ENCODE results near the gene ZNF592.

ZNF592 gene

GRCh38 chr15:84827246-84827645, 78.9 kb downstream of the ZNF592 start:
- no peaks in the 10 kb centered on the region for H3K27me3 ChIP-seq (ENCODE audit: insufficient read depth, poor library complexity, severe bottlenecking)
- no peak for DNase-seq (ENCODE audit: low read depth in 1 of 2, low spot score in 1 of 2)
- TF ChIP-seq CTCF (IDR thresholded peaks at IDR 0.05; ENCODE audit: insufficient read depth, low read length) (no peak), GABPA (IDR thresholded peaks at IDR 0.05; ENCODE audit: low read depth) (no peak), POLR2AphosphoS5 (IDR thresholded peaks at IDR 0.05; ENCODE audit: low read depth) (no peak), REST (IDR thresholded peaks at IDR 0.05; ENCODE audit: insufficient replicate concordance, low read depth) (no peak), SPI1 (IDR thresholded peaks at IDR 0.05; ENCODE audit: borderline replicate concordance, low read depth) (no peak)
- no peak overlapping the region for H3K4me3 ChIP-seq (replicated peaks; ENCODE audit: insufficient read depth, low read length)
- no peak overlapping the region for H3K27ac ChIP-seq (replicated peaks)

GRCh38 chr15:84828086-84828908, 79.9 kb downstream of the ZNF592 start:
- Histone ChIP-seq H3K27ac (replicated peaks) (no peak overlapping the region), H3K4me3 (replicated peaks; ENCODE audit: insufficient read depth, low read length) (no peak overlapping the region), H3K27me3 (ENCODE audit: insufficient read depth, poor library complexity, severe bottlenecking) (no peaks in the 10 kb centered on the region)
- DNase-seq (ENCODE audit: low read depth in 1 of 2, low spot score in 1 of 2) = peak in 1 of 2 experiments; percentile 37
- TF ChIP-seq SPI1 (IDR thresholded peaks at IDR 0.05; ENCODE audit: borderline replicate concordance, low read depth) (no peak), GABPA (IDR thresholded peaks at IDR 0.05; ENCODE audit: low read depth) (no peak), POLR2AphosphoS5 (IDR thresholded peaks at IDR 0.05; ENCODE audit: low read depth) (no peak), CTCF (IDR thresholded peaks at IDR 0.05; ENCODE audit: insufficient read depth, low read length) (no peak), REST (IDR thresholded peaks at IDR 0.05; ENCODE audit: insufficient replicate concordance, low read depth) (no peak)

- Histone ChIP-seq H3K4me3 (replicated peaks; ENCODE audit: insufficient read depth, low read length) (no peak overlapping the region), H3K27me3 (ENCODE audit: insufficient read depth, poor library complexity, severe bottlenecking) (no peaks in the 10 kb centered on the region), H3K27ac (replicated peaks) (no peak overlapping the region)
- no peak for DNase-seq (ENCODE audit: low read depth in 1 of 2, low spot score in 1 of 2)
- TF ChIP-seq GABPA (IDR thresholded peaks at IDR 0.05; ENCODE audit: low read depth) (no peak), REST (IDR thresholded peaks at IDR 0.05; ENCODE audit: insufficient replicate concordance, low read depth) (no peak)
These were observed 81.0 kb downstream of the ZNF592 start for GRCh38 chr15:84829428-84829827.

All from HL-60 (cell line).